NK-92 (cell line): ENCODE results near the gene VSIG10L2.
"Not testable (repeated sequence)": the region's sequence is repeated elsewhere in the genome, so short reads cannot be mapped to it uniquely, and the experiment has no call there.

Experiments used
- DNase-seq: peaks from one replicate; lab custom pipeline; 2025; ENCODE audit not compliant: unreplicated experiment; lab: John Stamatoyannopoulos, UW

VSIG10L2 gene

DNA sequence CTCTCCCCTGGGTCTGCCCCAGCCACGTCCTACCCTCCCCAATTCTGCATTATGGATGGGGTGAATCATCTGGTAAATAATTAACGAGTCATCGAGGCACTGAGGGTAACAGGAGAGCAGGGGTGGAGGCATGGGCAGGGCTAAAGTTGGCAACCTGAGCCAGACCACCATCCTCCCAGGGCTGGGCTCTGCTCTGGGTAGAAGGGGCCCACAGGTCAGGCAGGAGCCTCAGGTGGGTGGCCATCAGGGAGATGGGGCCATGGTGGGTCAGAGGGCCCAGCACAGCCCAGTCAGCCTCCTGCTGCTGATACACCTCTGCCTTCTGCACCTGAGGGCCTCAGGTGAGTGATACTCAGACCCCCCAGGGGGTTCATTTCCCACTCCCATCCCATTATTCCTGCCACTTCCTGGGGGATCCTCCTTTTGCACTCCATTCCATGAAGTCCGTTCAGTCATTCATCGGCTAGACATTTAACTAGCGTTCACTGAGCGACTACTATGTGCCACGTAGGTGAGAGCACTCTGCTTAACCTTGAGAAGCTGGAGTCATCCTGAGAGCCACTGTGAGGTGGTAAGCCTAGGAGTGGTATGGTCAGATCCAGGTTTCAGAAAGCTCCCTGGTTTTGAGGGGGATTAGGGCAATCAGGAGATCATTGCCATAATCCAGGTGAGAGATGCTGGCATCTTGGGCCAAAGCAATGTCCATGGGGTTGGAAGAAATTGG lies at the start of gene VSIG10L2:
TSS of gene VSIG10L2 (plus strand) at position 248 of the 724 bp plus-strand sequence. CDS start at position 260, 12 bp downstream.
- DNase-seq = no peak

DNA sequence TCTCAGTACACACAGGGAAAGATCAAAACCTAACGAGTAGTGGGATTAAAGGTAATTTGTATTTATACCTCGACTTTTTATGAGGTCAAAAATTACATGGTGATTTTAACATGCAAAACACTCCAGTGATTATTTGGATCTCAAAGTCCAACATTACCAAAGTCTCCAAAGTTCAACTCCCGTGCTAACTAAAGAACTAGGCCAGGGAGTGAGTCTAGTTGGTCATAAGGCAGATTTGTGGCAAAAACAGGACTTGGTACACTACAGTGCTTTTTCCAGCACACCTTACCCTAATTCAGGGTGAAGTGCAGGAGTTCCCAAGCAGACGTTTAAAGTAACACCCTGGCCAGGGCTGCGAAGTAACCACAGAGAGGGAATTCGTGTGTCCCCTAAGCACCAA lies 44.0 kb upstream of the VSIG10L2 start:
- DNase-seq = no peak

DNA sequence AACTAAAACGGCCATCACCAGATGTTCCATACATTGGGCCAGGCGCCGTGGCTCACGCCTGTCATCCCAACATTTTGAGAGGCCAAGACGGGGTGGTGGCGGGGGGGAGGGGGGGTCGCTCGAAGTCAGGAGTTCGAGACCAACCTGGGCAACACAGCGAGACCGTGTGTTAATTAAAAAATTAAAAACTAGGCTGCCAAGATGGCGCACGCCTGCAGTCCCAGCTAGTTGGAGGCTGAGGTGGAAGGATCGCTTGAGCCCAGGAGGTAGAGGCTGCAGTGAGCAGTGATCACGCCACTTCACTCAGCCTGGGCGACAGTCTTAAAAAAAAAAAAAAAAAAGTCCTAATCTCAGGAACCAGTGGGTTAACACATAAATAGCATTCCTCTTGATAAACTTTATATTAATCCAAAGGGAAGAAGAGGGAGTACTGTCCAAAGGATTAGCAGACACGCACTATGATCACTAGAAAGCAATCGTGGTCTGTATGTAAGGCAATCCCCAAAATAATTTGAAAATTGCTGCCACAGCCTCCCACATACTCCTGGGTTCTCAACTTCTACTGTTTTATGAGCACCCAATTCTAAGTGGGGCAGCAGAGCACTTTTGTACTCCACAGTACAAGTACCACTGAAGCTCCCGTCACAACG lies 43.4 kb upstream of the VSIG10L2 start:
- no peak for DNase-seq

DNA sequence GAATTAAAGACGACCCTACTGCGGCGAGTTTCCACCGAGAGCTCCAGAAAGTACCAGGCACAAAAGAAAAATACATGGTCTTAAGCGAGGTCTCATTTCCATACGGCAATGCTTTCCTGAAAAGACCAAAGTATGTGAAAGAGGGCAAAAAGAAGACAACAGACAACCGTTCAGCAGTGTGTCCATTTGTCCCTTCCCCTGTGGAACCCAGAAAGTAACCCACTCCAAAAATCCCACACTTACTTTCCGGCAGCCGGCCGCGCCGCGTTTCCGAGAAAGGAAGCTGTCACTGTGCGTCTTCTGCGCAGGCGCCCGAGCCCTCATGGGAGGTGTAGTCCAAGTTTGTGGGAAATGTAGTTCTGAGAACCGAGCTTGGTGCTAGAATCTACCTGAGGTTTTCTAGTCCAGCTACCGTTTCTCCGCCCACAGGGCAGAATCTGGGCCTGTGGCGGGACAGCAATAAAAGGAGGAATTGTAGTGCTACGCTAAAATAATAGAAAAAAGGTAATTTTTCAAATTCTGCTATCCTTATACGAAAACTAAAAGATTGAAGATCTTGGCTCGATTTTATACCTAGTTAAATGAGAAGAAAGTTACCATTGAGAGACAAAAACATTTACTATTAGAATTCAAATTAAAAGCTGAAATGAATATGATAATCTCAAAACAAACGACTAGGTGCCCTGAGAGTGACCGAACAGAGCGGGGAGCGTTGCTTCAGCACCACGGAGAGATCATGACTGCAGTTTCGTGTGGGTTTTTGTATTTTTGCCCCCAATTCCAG lies 42.7 kb upstream of the VSIG10L2 start, which contains the start of gene PUS3:
TSS of gene PUS3 (minus strand) at position 280 of the 784 bp plus-strand sequence. CDS start 6,922 bp downstream, outside the sequence.
- peak; percentile 29 for DNase-seq

DNA sequence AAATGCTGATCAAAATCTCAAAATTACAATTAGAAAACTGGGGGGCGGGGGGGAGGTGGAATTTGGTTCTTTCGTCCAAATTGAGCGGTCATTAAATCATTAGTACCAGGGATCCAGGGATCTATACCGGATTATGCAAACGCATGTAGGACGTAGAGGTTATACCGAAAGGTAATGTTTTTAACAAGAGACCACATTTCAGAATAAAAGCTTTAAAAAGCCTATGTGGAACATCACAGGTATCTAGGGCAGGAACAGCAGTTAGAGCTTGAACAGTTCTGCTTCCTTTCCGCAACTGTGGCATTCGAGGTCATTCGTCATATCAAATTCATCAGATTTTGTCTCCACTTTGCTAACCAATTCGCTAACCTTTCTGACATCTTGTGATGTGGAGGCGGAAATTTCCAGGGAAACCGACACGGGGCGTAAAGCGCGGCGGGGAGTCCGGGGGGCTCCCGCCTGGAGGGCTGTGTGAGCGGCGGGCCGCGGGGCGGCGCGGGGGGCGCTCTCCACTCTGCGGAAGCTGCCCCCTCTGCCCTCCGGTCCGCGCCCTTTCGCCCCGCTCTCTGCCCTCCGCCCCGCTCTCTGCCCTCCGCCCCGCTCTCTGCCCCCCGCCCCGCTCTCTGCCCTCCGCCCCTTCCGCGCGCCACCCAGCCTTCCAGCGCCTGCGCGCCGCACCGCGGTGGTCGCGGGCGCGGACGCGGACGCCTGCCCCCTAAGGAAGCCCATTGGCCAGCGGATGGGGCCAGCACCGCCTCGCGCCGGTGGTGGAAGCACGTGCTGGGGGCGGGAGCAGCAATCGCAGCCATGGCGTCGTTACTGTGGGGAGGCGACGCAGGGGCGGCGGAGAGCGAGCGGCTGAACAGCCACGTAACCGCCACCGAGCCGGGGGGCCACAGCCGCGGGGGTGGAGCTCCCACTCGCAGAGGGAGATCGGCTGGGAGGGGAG lies 41.9 kb upstream of the VSIG10L2 start, which contains the start of gene DDX25:
TSS of gene DDX25 (plus strand) at position 798 of the 949 bp plus-strand sequence. CDS start at position 808, 10 bp downstream.
- no peak for DNase-seq

DNA sequence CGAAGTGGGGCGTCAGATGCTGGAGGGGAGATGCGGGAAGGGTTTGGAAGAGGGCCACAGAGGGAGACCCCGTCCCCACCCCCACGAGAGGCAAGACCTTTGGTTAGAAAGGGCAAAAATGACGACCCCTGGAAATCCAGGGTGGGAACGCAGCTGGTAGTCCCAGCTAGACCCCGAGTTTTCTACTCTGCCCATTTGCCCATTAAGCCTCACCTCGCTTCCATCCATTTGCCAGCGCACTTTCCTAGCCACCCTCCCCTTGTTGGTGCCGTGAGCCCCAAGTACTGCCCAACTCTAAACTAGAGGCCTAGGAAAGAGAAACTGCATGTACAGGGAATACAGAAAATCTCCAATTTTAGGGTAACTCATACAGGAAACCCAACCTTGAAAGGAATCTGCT lies 41.2 kb upstream of the VSIG10L2 start:
- DNase-seq = no peak

DNA sequence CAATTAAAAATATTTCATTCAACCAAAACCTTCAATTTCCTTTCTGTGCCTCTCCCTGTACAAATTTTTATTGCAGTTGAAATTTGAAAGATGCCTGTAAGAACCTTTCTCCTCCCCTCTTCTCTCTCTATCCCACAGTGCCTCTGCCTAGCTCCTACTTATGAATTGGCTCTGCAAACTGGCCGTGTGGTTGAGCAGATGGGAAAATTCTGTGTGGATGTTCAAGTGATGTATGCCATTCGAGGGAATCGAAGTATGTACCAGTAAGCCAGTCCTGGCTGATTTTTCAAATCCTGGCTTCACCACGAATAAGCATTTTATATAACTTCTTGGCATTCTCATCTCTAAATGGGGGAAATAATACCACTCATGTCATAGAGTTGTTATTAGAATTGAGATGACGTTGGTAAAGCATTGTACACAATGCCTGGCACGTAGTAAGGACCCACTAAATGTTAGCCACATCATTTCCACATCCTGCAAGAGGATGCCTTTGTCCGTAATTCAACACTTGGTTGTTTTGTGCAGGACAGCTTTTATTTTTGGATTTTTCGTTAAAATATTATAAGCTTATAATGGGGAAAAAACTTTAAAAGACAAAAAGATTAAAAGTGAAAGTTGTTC lies 35.5 kb upstream of the VSIG10L2 start:
- DNase-seq = no peak

DNA sequence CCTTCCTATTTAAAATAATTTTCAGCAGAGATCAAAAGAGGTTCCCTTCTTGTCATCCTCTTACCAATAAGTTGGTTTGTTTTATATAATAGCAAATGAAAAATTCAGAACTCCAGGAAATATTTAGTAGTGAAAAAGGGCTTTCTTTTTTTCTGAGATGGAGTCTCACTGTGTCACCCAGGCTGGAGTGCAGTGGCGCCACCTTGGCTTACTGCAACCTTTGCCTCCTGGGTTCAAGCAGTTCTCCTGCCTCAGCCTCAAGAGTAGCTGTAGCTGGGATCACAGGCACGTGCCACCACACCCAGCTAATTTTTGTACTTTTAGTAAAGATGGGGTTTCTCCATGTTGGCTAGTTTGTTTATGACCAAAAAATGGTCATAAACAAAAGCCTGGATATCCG lies 31.2 kb upstream of the VSIG10L2 start:
- DNase-seq = not testable (repeated sequence)

DNA sequence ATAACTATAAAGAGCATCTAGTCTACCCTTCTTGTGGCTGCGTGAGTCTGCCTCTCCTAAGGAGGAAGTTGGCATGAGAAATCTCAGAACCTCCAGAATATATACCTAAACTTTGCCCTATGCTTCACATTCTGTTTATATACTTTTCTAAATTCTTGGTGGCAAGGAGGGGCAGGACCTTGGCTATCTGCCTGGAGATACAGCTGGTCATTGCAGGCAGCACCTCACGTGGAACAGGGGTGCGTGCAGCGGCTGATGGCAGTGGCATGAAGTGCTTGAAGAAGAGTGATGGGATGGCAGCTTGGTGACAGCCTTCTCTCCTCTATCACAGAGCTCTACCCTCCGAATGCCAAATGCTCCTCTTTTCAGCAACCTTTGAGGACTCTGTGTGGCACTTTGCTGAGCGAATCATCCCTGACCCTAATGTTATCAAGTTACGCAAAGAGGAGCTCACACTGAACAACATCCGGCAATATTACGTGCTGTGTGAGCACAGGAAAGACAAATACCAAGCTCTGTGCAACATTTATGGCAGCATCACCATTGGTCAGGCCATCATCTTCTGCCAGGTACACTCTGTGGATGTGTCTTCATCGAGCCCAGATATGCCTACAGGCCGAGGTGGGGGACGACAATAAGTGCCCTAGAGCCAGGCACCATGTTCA lies 29.0 kb upstream of the VSIG10L2 start:
- DNase-seq = no peak

DNA sequence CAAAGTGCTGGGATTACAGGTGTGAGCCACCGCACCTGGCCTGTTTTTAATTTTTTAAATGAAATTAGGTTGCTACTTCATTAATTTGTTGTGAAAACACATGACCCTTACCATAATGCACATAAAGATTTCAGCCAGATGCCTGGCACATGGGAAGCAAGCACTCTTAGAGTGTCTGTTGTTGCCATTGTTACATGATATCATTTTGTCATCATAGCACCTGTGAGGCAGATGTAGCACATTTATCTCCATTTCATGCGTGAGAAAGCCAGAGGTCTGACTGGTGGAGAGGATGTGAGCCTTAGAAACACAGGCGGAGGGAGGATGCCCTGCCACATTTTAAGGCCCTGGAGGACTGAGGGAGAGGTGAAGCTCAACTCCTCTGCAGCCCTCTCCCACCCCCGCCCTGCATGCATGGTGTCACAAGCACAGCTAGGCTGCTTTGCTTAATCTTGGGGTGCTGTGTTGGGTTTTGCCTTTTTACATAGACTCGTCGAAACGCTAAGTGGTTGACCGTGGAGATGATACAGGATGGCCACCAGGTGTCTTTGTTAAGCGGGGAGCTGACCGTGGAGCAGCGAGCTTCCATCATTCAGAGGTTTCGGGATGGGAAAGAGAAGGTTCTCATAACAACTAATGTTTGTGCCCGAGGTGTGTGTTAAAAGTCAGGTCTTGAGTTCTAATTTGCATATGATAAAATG lies 27.6 kb upstream of the VSIG10L2 start:
- no peak for DNase-seq

DNA sequence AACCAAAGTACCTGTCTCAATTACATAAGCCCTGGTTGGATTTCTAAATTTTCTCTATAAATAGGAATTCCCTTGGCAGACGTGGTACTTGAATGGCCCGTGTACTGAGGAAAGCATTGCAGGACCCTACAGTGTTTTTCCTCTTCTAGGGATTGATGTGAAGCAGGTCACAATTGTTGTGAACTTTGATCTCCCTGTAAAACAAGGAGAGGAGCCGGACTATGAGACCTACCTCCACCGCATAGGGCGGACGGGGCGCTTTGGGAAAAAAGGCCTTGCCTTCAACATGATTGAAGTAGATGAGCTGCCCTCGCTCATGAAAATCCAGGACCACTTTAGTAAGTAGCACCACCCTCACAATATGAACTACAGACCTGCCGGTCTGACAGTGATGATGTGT lies 24.8 kb upstream of the VSIG10L2 start:
- DNase-seq = no peak

DNA sequence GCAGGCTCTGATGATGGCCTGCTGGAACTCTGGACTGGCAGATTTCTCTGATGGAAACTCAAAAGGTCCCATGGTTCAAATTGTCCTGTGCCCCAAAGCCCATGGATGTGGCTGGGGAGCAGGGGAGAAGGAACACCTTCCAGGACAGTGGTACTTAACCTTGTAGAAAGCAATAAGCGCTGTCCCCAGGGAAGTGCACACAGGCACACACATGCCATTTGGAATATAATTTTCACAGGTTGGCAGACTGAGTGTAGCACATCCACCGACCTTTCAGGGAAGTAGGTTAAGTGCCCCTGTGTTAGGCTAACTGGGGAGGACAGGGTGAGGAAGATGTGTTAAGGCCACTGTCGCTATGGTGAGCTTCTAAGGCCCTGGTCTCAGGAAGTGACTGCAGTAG lies 23.7 kb upstream of the VSIG10L2 start:
- no peak for DNase-seq

DNA sequence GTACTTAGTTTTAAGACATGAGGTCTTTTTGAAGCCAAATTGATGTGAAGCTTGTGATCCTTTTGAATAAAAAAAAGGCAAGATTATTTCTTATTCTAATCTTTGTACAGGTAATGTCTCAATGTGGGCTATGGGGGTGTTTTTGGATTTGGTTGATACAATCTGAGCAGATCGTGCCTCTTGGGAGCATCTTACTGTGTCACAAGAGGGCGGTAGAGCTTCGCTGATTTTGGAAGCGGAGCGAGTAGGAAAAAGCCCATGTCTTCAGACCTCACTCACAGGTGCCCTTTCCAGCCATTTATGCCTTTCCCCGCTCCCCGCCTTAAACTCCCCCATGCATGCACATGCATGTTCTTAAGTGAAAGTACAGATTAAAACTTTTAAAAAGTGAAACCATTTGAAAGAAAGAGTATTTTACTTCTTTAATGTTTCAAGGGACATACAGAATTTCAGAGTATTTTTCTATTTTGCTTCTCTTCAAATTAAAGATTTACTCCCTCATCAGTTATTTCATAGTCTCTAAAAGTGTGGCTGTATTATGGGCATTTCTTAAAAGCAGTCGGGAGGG lies 22.7 kb upstream of the VSIG10L2 start:
- DNase-seq = no peak

DNA sequence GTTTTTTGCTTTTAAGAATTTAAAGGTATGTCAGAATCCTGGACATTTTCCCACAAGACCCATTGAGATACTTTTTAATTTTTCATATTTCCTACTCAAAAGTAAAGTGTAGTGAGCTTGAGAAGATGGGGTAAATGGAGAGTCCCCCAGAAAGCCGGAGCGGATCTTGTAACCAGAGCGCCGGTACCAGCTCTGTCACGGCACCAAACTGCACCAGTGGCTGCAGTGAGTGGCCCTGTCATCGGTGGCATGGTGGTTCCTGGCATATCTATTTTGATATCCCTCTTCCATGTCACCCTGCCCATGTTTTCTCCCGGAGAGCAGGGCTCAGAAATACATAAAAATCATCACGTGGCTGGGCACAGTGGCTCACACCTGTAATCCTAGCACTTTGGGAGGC lies 22.2 kb upstream of the VSIG10L2 start:
- DNase-seq = no peak

DNA sequence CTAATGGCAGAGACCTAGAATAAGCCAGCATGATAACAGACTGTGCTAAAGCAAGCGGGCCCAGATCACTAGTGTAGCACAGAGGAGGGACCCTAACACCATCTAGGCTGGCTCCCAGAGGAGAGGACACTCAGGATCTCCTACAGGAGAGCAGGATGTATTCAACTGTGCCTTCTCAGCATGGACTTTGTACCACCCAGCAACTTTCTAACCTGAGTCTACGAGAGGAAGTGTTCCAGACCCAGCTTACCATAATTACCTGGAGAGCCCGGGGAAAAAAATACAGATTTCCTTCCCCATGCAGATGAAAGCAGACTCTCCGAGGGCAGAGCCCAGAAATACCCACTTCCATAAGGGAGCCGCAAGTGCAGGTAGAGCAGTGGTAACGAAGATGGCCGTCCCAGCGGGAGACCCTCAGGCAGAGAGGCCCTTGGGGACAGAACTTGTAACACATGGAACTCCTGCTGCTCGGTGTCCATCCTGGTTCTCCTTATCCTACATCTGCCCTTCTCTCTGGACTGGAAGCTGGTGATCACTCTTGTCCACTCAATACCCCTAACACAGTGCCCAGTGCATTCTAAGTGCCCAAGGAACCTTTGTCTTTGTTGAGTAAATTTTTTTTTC lies 21.3 kb upstream of the VSIG10L2 start:
- no peak for DNase-seq

DNA sequence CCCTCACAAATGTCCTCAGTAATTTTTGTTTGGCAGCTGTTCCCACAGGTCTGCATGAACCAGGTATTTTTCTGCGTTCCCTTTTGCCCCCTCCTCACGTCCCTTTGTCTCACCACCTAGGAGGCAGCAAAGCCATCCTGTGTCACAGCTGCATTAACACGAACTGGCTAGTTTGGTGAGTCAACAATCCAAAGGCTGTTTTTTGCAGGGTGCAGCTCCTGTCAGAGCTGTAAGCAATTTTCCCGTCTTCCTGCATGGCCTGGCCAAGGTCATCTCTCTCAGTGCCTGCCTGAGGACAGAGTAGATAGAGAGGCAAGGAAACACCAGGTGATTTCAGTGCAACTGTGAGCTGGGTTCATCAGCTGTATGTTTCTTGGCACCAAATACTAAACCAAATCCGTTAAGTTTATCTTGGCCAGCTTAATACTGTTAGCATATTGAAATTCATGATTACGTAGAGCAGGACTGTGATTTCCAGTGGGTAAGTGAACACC lies 20.6 kb upstream of the VSIG10L2 start:
- no peak for DNase-seq

DNA sequence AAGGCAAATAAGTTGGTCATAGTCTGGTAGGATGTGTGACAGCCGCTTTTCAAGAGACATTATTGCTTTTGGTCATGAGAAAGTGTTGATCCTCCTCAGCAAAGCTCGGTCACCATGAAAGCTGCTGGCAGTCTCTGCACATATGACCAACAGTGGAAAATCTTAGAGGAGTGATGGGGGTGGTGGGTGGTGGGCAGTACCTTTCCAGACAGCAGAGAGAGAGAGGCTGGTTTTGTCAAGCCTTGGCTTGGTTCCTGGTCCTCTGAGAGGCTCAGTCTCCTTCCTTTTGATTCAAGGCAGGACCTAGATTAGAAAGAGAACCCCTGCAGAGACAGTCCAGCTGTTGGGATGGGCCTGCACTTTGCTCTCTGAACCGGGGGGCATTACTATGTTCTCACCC lies 20.0 kb upstream of the VSIG10L2 start:
- no peak for DNase-seq

DNA sequence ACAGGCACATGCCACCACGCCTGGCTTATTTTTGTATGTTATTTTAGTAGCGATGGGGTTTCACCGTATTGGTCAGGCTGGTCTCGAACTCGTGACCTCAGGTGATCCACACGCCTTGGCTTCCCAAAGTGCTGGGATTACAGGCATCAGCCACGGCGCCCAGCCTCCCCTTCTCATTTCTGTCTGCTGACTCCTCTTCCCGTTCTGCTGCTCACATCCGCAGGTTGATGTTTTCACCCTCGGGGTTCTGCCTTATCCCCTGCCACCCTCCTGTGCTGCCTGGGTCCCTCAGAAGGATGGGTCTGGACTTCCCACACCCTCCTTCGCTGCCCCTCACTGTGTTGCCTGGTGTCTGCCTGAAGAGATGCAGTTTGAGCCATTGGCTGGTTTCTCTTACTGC lies 19.2 kb upstream of the VSIG10L2 start:
- no peak for DNase-seq
